ENCODE measurements around the gene MRPS18C.

The MRPS18C gene

DNA sequence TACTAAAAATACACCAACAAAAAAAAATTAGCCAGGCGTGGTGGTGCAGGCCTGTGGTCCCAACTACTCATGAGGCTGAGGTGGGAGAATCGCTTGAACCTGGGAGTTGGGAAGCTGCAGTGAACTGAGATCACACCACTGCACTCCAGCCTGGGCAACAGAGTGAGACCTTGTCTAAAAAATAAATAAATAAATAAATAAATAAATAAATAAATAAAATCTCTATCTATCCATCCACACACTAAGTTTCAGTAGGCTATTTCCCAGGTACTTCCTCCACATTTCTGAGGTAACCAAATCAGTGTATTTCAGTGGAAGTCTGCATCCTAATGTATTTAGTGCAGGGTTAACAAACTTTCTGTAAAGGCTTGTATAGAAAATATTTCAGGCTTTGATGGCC, 18.1 kb downstream of the MRPS18C start:
- no peak overlapping the region for H3K9ac ChIP-seq (ENCODE audit: low read depth, low read length)
- H3K4me2 ChIP-seq (ENCODE audit: insufficient read depth, low read length), result no peak overlapping the region
- no peaks in the 10 kb centered on the region for H3K27me3 ChIP-seq (ENCODE audit: insufficient read depth, low read length, poor library complexity)
- no peak overlapping the region for H3K27ac ChIP-seq (ENCODE audit: low read length)
- peaks cover 18% of the 10 kb centered on the region for H3K36me3 ChIP-seq (ENCODE audit: insufficient read depth, low read length)
- no peak overlapping the region for H2AFZ ChIP-seq (ENCODE audit: low read depth, low read length)
- DNase-seq, result no peak
- no peaks in the 10 kb centered on the region for H3K4me1 ChIP-seq (ENCODE audit: insufficient read depth, low read length)
- no peak for TF ChIP-seq EZH2 (IDR thresholded peaks at IDR 0.05; ENCODE audit: borderline replicate concordance, low read depth, low read length, severe bottlenecking)
- no peaks in the 10 kb centered on the region for H3K9me3 ChIP-seq (ENCODE audit: insufficient read depth, low read length, severe bottlenecking)
- ATAC-seq (ENCODE audit: insufficient read depth, low read depth), result no peak
- no peaks in the 10 kb centered on the region for H4K20me1 ChIP-seq (ENCODE audit: insufficient read depth, low read length)
- no peaks in the 10 kb centered on the region for H3K79me2 ChIP-seq (ENCODE audit: insufficient read depth, low read length)
- H3K4me3 ChIP-seq (ENCODE audit: low read depth in 1 of 2, low read length in 2 of 2), result no peak overlapping the region

DNA sequence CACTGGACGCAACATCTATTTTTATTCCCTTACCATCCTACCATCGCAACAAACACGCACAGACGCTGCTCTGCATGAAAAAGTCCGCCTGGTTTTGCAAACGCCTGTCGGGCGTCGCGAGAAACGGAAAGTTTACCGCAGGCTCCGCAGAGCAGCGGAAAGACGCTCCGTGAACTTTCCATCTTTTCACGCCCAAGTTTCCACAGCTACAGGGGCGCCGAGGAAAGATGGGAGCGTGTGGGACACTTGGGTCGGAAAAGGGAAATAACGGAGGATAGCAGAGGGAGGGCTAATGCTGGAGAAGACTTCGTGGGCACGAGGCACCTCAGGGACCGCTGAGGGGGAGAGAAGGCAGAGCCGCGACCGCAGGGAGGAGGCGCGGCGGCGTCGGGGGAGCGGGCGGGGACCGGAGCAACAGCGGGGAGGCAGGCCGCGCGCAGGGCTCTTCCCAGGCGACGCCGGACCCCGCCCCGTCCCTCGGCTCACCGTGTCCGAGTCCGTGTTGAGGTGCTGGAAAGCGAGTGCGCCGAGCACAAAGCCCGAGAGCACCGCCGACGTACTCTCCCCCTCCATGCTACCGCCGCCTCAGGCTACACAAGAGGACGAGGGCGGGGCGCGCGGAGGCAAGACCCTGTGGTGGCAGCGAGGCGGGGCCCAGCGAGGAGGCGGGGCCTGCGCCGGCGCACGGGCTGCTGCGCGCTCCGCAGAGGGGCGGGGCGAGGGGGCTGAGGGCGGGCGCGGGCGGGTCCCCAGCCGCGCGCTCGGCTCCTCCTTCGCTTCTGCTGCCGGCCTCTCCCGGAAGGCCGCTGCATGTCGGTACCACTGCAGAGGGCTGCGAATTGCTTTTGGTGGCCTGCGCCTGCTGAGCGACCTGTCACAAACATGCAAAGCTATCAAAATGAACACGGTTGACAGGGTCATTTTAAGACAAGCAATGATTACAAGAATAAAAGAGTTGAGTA, 28.9 kb downstream of the MRPS18C start, which contains the start of gene ABRAXAS1:
TSS of gene ABRAXAS1 (minus strand) at position 601 of the 962 bp plus-strand sequence. CDS start at position 573, 28 bp downstream.
- peak within 1 kb of the TSS; percentile 98 for H3K4me2 ChIP-seq (ENCODE audit: insufficient read depth, low read length)
- H3K27ac ChIP-seq (ENCODE audit: low read length), result peak within 1 kb of the TSS; percentile 85
- H4K20me1 ChIP-seq (ENCODE audit: insufficient read depth, low read length), result no peaks in the 10 kb centered on the region
- H3K36me3 ChIP-seq (ENCODE audit: insufficient read depth, low read length), result peaks cover 4% of the 10 kb centered on the region; the same call in 1 of the 2 replicates
- H3K4me1 ChIP-seq (ENCODE audit: insufficient read depth, low read length), result peaks cover 22% of the 10 kb centered on the region
- H2AFZ ChIP-seq (ENCODE audit: low read depth, low read length), result peak within 1 kb of the TSS; percentile 94
- H3K79me2 ChIP-seq (ENCODE audit: insufficient read depth, low read length), result peaks cover 5% of the 10 kb centered on the region
- no peaks in the 10 kb centered on the region for H3K27me3 ChIP-seq (ENCODE audit: insufficient read depth, low read length, poor library complexity)
- ATAC-seq (ENCODE audit: insufficient read depth, low read depth), result peak; percentile 92
- H3K9ac ChIP-seq (ENCODE audit: low read depth, low read length), result peak within 1 kb of the TSS; percentile 66
- DNase-seq, result peak; percentile 94
- H3K9me3 ChIP-seq (ENCODE audit: insufficient read depth, low read length, severe bottlenecking), result no peaks in the 10 kb centered on the region
- TF ChIP-seq EZH2 (IDR thresholded peaks at IDR 0.05; ENCODE audit: borderline replicate concordance, low read depth, low read length, severe bottlenecking), result no peak
- TF ChIP-seq, protein P1, sequence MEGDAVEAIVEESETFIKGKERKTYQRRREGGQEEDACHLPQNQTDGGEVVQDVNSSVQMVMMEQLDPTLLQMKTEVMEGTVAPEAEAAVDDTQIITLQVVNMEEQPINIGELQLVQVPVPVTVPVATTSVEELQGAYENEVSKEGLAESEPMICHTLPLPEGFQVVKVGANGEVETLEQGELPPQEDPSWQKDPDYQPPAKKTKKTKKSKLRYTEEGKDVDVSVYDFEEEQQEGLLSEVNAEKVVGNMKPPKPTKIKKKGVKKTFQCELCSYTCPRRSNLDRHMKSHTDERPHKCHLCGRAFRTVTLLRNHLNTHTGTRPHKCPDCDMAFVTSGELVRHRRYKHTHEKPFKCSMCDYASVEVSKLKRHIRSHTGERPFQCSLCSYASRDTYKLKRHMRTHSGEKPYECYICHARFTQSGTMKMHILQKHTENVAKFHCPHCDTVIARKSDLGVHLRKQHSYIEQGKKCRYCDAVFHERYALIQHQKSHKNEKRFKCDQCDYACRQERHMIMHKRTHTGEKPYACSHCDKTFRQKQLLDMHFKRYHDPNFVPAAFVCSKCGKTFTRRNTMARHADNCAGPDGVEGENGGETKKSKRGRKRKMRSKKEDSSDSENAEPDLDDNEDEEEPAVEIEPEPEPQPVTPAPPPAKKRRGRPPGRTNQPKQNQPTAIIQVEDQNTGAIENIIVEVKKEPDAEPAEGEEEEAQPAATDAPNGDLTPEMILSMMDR (IDR thresholded peaks at IDR 0.05; ENCODE audit: borderline replicate concordance, extremely low read depth, low read length, poor library complexity, severe bottlenecking), result no peak
- peak within 1 kb of the TSS; percentile 43 to 83 for H3K4me3 ChIP-seq (ENCODE audit: low read depth in 1 of 2, low read length in 2 of 2)

DNA sequence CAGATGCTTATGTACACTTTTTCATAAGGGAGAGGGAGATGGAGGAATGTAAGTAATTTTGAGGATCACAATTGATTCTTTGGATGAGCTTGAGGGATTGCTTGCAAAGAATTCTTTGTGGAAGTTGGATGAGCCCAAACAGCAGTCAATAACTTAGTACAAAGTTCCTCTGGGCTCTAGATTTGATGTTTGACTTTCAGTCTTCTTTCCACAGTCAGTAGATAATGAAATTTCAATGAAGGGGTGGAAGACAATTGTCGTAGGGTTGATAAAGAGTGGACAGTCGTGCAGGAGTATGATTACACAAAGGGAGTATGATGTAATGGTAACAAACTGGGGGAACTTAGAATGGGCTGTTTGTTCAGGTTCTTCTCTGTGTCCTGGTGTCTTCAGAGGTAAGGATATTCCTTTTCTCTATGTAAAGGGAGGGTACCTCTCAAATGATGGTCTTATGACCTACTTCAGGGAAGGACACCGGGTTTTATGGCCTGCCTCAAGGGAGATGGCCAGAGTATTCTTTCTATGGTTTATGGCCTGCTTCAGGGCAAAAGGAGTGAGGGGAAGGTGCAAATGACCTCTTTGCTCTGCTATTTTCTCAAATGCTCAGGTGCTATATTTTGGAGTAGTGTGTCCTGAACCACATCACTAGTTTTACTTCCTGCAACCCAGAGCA, 30.7 kb downstream of the MRPS18C start:
- Histone ChIP-seq H3K9ac (ENCODE audit: low read depth, low read length) (no peak overlapping the region), H3K4me3 (ENCODE audit: low read depth in 1 of 2, low read length in 2 of 2) (no peak overlapping the region), H2AFZ (ENCODE audit: low read depth, low read length) (peak overlapping the region; percentile 76), H3K4me1 (ENCODE audit: insufficient read depth, low read length) (peaks cover 22% of the 10 kb centered on the region), H3K27ac (ENCODE audit: low read length) (no peak overlapping the region), H3K27me3 (ENCODE audit: insufficient read depth, low read length, poor library complexity) (no peaks in the 10 kb centered on the region), H3K9me3 (ENCODE audit: insufficient read depth, low read length, severe bottlenecking) (no peaks in the 10 kb centered on the region), H3K4me2 (ENCODE audit: insufficient read depth, low read length) (no peak overlapping the region), H3K79me2 (ENCODE audit: insufficient read depth, low read length) (peaks cover 5% of the 10 kb centered on the region), H4K20me1 (ENCODE audit: insufficient read depth, low read length) (no peaks in the 10 kb centered on the region), H3K36me3 (ENCODE audit: insufficient read depth, low read length) (no peaks in the 10 kb centered on the region)
- TF ChIP-seq EZH2 (IDR thresholded peaks at IDR 0.05; ENCODE audit: borderline replicate concordance, low read depth, low read length, severe bottlenecking), result no peak
- TF ChIP-seq, protein P1 (IDR thresholded peaks at IDR 0.05; ENCODE audit: borderline replicate concordance, extremely low read depth, low read length, poor library complexity, severe bottlenecking), result no peak
- no peak for DNase-seq
- no peak for ATAC-seq (ENCODE audit: insufficient read depth, low read depth)

Data from DND-41 (cell line).